Heart left ventricle (tissue), 13 donors: Measurements from ENCODE around the gene SOBP.

Source experiments
- POLR2A ChIP-seq, 2 donors: fragments of 450-650 bp; IDR thresholded peaks; one replicate each; pipeline ENCODE4 v1.6.1; 2017; ENCODE audit warnings: antibody characterized with exemption in 2 of 2, mild to moderate bottlenecking in 2 of 2, moderate library complexity in 2 of 2
- TF ChIP-seq, protein P1 (sequence below), 12 donors: fragments of 200-600 bp; sonication (generic) in 4 of 12; IDR thresholded peaks; one replicate each; pipeline versions ENCODE4 v1.5.0 to v1.8.0; 2018 to 2022; ENCODE audit warnings: antibody characterized with exemption in 12 of 12, mild to moderate bottlenecking in 5 of 12
- donor health status: ischemic (EF 13 %, LVEDD 7.1; RV severe dilation, severe dysfunction).
- donor health status: DM: no; HTN: yes; CAD: no.
- donor health status: DM: no; HTN: no; CAD: no.
- donor health status: ischemic (EF 25% LVEDD 6.9; RV normal size, moderate dysfunction).
- donor health status: ischemic (EF 25% LVEDD 5.7; RV mildly dilated, moderate dysfunction).
- donor health status: ischemic (EF 35%, LVEDD 5.7; RV mildly dilated, moderate dysfunction).
- donor health status: nonischemic (EF 11% LVEDD 7.7; RV severe dilation, severe dysfunction).
- donor health status: DM: yes; HTN: yes; CAD: no.
- donor health status: PGD.
- donor health status: ischemic (EF 29% LVEDD 5.4; RV normal size, mild dysfunction).
- donor health status: nonischemic (EF 23%, LVEDD 6.1; RV moderate dilation, normal function).

DNA sequence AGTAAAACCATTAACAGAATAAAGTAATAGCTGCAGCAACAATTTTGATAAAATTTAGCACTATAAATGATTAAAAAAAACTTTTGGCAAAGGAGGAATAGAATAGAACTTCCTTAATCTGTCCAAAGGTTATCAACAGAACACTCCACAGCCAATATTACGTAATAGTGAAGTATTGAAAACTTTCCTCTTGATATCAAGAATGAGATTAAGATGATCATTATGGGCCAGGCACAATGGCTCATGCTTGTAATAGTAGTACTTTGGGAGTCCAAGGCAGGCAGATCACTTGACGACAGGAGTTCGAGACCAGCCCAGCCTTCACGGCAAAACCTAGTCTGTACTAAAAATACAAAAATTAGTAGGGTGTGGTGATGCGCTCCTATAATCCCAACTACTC lies 26.0 kb downstream of the SOBP start:
- TF ChIP-seq, protein P1, sequence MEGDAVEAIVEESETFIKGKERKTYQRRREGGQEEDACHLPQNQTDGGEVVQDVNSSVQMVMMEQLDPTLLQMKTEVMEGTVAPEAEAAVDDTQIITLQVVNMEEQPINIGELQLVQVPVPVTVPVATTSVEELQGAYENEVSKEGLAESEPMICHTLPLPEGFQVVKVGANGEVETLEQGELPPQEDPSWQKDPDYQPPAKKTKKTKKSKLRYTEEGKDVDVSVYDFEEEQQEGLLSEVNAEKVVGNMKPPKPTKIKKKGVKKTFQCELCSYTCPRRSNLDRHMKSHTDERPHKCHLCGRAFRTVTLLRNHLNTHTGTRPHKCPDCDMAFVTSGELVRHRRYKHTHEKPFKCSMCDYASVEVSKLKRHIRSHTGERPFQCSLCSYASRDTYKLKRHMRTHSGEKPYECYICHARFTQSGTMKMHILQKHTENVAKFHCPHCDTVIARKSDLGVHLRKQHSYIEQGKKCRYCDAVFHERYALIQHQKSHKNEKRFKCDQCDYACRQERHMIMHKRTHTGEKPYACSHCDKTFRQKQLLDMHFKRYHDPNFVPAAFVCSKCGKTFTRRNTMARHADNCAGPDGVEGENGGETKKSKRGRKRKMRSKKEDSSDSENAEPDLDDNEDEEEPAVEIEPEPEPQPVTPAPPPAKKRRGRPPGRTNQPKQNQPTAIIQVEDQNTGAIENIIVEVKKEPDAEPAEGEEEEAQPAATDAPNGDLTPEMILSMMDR (IDR thresholded peaks at IDR 0.05): no peak
- no peak for TF ChIP-seq POLR2A (IDR thresholded peaks at IDR 0.05)
